Activated B cell treated with CpG ODN at 0.5 μM for 24 hours (primary cell): ENCODE measurements around the gene ATP9A. TPM values are rescaled to one million over a fixed set of nuclear protein-coding genes. Genes with fewer than 3 reads are reported as not detected.

Experiments used
- ATAC-seq: fragments of 200-7000 bp; cut with Tn5 transposase; one replicate; pipeline ENCODE4 v1.10.0; 2021; ENCODE audit warnings: low read depth, mild to moderate bottlenecking, moderate library complexity
- CTCF ChIA-PET: fragments of 350-600 bp; sonication (Branson Sonifier 250); formaldehyde crosslinking; loops from one replicate; lab custom pipeline; 2021; ENCODE audit warnings: antibody characterized with exemption; lab: Charles Lee
- POLR2A ChIA-PET: fragments of 350-600 bp; sonication (Branson Sonifier 250); formaldehyde crosslinking; loops from one replicate; lab custom pipeline; 2021; ENCODE audit warnings: antibody characterized with exemption; lab: Charles Lee
- DNase-seq: peaks from one replicate; pipeline ENCODE4 v3.0.0; 2022
- H3K27ac Mint-ChIP-seq: one replicate; pipeline ENCODE4 v1.8.0; 2020; ENCODE audit warnings: mixed read lengths
- H3K27me3 Mint-ChIP-seq: one replicate; pipeline ENCODE4 v1.8.0; 2021; ENCODE audit warnings: mixed read lengths
- H3K36me3 Mint-ChIP-seq: one replicate; pipeline ENCODE4 v1.8.0; 2021; ENCODE audit warnings: low read depth, mixed read lengths
- H3K4me1 Mint-ChIP-seq: one replicate; pipeline ENCODE4 v1.8.0; 2021; ENCODE audit warnings: mixed read lengths
- H3K4me3 Mint-ChIP-seq: one replicate; pipeline ENCODE4 v1.8.0; 2020; ENCODE audit warnings: mild to moderate bottlenecking, mixed read lengths
- H3K9me3 Mint-ChIP-seq: one replicate; pipeline ENCODE4 v1.8.0; 2020; ENCODE audit warnings: mixed read lengths
- intact Hi-C: fragments of 100-400 bp; cut with micrococcal nuclease; formaldehyde crosslinking; loops from one replicate; pipeline ENCODE4 v1.15.1; 2024
- total RNA-seq: library from RNA; stranded (reverse); gene quantifications from 2 replicates; pipeline ENCODE4 v1.2.3, GENCODE V29; 2022
- TF ChIP-seq, protein P1 (sequence below): fragments of 200-600 bp; IDR thresholded peaks from one replicate; pipeline ENCODE4 v1.8.0; 2022; ENCODE audit warnings: antibody characterized with exemption, mild to moderate bottlenecking

The ATP9A gene
- total RNA-seq, 1 donor from 2014 or later = 0.07 TPM

- Mint-ChIP-seq H3K36me3 (no peaks in the 10 kb centered on the region), H3K4me3 (no peak overlapping the region), H3K4me1 (no peaks in the 10 kb centered on the region), H3K27me3 (peaks cover 6% of the 10 kb centered on the region), H3K27ac (no peak overlapping the region), H3K9me3 (no peaks in the 10 kb centered on the region)
- ChIA-PET POLR2A (no interaction called here), CTCF (no interaction called here)
- TF ChIP-seq, protein P1, sequence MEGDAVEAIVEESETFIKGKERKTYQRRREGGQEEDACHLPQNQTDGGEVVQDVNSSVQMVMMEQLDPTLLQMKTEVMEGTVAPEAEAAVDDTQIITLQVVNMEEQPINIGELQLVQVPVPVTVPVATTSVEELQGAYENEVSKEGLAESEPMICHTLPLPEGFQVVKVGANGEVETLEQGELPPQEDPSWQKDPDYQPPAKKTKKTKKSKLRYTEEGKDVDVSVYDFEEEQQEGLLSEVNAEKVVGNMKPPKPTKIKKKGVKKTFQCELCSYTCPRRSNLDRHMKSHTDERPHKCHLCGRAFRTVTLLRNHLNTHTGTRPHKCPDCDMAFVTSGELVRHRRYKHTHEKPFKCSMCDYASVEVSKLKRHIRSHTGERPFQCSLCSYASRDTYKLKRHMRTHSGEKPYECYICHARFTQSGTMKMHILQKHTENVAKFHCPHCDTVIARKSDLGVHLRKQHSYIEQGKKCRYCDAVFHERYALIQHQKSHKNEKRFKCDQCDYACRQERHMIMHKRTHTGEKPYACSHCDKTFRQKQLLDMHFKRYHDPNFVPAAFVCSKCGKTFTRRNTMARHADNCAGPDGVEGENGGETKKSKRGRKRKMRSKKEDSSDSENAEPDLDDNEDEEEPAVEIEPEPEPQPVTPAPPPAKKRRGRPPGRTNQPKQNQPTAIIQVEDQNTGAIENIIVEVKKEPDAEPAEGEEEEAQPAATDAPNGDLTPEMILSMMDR = no peak
- no peak for ATAC-seq
- no peak for DNase-seq
- intact Hi-C loops = no loop called here
These were observed 88.0 kb downstream of the ATP9A start for GRCh38 chr20:51680067-51680749.

- Mint-ChIP-seq H3K27ac (no peak overlapping the region), H3K9me3 (no peaks in the 10 kb centered on the region), H3K36me3 (no peaks in the 10 kb centered on the region), H3K4me3 (no peak overlapping the region), H3K4me1 (no peaks in the 10 kb centered on the region), H3K27me3 (peaks cover 6% of the 10 kb centered on the region)
- no peak for DNase-seq
- ATAC-seq = no peak
- intact Hi-C loops = no loop called here
- ChIA-PET CTCF (no interaction called here), POLR2A (no interaction called here)
- TF ChIP-seq, protein P1 = no peak
These were observed 88.8 kb downstream of the ATP9A start for GRCh38 chr20:51679254-51679921.

DNA sequence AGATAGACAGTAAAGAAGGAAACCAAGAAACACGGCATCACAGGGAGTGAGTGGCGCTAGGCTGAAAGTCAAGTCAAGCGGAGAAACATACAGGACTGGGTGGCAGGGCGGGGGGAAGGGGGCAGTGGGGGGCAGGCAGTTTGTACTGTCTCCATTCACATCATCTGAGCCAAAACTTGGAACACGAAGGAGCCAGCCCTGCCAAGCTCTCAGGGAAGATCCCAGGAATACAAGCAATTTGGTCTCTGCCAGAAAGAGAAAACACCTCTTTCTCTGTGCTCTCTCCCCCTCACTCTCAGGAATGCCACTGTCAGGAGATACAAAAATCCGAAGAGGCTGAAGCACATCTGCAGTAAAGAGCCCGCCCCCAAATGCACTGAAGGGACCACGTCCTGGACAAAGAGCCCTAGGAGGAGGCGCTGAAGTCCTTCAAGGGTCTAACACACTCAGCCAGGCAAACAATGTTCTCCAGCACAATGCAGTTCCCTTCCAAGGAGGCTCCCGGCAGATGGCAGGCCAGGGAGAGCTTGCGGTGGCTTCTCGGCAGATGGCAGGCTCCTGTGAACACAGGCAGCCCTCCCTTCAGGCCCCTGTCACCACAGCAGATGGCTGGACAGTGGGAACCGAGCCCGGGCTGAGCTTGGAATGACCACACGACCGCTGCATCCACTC is 90.0 kb downstream of the ATP9A start:
- H3K9me3 Mint-ChIP-seq = no peaks in the 10 kb centered on the region
- peaks cover 6% of the 10 kb centered on the region for H3K27me3 Mint-ChIP-seq
- no peak overlapping the region for H3K27ac Mint-ChIP-seq
- POLR2A ChIA-PET = no interaction called here
- no peaks in the 10 kb centered on the region for H3K4me1 Mint-ChIP-seq
- no peak for ATAC-seq
- DNase-seq = no peak
- H3K36me3 Mint-ChIP-seq = no peaks in the 10 kb centered on the region
- CTCF ChIA-PET = no interaction called here
- intact Hi-C loops = no loop called here
- H3K4me3 Mint-ChIP-seq = no peak overlapping the region
- TF ChIP-seq, protein P1 = no peak

- intact Hi-C loops = no loop called here
- Mint-ChIP-seq H3K27me3 (peaks cover 13% of the 10 kb centered on the region), H3K4me3 (no peak overlapping the region), H3K9me3 (no peaks in the 10 kb centered on the region), H3K4me1 (peaks cover 18% of the 10 kb centered on the region), H3K36me3 (no peaks in the 10 kb centered on the region), H3K27ac (no peak overlapping the region)
- TF ChIP-seq, protein P1 = no peak
- ChIA-PET POLR2A (no interaction called here), CTCF (no interaction called here)
- ATAC-seq = no peak
- DNase-seq = no peak
These were observed 99.2 kb downstream of the ATP9A start for GRCh38 chr20:51668947-51669346.

DNA sequence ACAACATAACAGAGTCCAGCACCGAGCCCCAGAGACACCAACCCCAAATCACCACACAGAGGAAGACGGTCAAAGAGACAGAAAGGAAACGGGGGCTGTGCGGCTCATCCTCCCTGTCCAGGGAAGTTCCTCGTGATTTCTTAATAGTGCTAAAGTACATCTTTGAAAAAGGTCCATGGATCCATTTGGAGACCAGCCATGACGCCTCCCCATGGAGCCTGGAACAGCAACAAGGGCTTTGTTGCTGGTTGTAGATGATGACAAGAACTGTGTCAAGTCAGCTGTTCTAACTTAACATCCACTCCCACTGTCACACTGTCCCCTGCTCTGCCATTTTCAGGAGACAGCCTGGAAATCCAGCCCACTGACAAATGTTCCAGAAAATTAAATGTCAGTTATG is 99.7 kb downstream of the ATP9A start:
- Mint-ChIP-seq H3K27ac (no peak overlapping the region), H3K4me3 (no peak overlapping the region), H3K27me3 (peaks cover 13% of the 10 kb centered on the region), H3K9me3 (no peaks in the 10 kb centered on the region), H3K4me1 (peaks cover 18% of the 10 kb centered on the region), H3K36me3 (no peaks in the 10 kb centered on the region)
- ChIA-PET CTCF (no interaction called here), POLR2A (no interaction called here)
- no peak for ATAC-seq
- DNase-seq = no peak
- intact Hi-C loops = no loop called here
- TF ChIP-seq, protein P1 = no peak
